HG03460 (cell line): ENCODE results near the gene PLEK.
"Not testable (repeated sequence)": the region's sequence is repeated elsewhere in the genome, so short reads cannot be mapped to it uniquely, and the experiment has no call there.

Experiments used
- ATAC-seq: cut with Tn5 transposase; IDR thresholded peaks from one replicate; pipeline ENCODE4 v1.9.1; 2021; ENCODE audit not compliant: unreplicated experiment

The PLEK gene

DNA sequence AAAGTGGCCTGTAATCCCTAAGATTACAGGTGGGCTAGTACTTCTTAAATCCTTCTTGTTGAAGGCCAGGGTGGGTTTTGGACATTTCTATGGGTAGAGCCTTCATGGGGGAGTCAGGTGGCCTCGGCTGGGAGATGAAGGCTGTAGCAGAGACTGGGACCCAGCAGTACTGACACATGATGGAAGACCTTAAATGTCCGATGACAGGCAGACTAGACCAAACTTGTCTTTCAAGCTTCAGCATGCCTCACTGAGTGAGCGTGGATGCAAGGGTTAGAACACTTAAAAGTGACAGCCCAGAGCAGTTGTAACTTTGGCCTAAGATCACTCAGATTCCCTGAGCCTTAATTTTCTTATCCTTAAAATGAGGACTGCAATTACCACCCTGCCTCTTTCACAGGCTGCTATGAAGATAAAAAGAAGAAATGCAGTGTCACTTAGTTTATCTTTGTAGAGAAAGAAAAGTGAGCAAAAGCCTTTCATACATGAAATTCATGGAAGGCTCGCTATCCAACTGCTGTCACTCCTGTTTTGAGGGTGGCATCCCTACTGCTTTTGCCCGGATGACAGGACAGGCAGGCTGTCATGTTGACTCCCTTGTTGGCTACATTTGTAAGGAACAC is 19.5 kb downstream of the PLEK start:
- ATAC-seq = no peak

GRCh38 chr2:68385220-68385906 is 20.3 kb downstream of the PLEK start:
- peak; percentile 49 for ATAC-seq

DNA sequence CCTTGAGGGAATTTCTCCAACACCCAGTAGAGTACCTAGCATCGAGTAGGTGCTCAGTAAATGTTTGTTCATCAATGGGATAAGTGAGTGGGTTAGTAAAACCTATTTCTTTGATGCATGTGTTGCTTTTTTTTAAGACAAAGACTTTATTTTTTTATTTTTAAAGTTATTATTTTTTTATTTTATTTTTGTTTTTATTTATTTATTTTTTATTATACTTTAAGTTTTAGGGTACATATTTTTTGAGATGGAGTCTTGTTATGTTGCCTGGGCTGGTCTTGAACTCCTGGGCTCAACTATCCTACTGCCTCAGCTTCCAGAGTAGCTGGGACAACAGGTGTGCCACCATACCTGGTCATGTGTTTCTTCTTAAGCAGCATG is 20.8 kb downstream of the PLEK start:
- ATAC-seq = no peak

- no peak for ATAC-seq
Observed at GRCh38 chr2:68386365-68386764, 21.3 kb downstream of the PLEK start.

DNA sequence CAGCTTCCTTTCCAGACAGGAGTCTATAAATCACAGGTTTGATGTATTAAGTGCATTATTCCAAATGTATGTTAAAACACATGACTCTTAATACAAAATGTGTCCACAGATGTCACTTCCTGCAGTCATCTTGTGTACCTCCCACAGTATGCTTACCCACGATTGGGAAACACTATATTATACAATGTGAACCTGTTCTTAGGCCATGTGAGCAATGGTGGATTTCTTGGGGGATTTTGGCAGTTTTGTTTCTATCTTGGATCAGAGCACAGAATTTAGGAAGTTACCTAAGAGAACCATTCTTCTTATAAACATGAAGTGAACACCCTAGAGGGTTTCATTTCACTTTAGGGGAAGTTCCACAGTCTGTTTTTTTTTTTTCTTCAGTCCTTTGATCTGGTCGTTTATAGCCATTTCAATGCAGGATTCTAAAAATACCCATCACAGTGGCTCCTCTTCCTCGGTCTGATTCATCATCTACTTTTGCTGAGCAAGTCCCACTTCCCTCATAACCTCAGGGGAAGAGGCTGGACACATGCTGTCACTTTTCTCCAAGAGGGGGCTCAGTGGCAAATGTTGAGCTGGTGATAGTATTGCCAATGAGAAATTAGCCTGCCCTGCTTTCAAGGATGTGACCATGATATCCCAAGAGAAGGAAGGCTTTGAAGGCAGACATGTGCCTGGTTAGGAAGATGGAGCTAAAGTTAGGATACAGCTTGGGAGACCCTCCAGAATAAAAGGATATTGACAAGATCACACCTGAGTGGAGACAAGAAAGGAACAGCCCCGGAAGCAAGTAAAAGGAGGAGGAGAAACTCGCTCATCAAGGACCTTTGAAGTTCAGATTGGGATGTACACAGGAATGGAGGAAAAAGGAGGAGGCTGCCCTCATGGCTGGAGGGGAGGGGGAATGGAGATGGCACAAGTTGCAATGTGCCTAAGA is 22.6 kb downstream of the PLEK start:
- ATAC-seq = peak; percentile 49

DNA sequence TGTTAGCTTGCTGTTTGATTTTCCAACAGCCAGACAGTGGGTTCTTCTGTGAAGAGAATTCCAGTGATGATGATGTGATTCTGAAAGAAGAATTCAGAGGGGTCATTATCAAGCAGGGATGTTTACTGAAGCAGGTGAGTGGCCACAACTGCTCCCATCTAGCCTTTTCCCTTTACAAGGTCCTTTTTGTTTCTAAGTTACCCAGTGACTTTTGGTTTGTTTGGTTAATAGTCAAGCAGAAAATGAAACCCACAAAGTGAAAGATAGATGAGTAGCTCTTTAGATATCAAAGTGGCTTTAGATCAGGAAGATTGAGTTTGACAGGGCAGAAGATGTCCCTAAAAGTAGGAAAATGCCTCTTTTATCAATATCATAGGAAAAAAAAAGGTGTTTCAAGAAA is 23.3 kb downstream of the PLEK start:
- peak; percentile 34 for ATAC-seq

- ATAC-seq = peak; percentile 26
Observed at GRCh38 chr2:68388772-68389171, 23.7 kb downstream of the PLEK start.

DNA sequence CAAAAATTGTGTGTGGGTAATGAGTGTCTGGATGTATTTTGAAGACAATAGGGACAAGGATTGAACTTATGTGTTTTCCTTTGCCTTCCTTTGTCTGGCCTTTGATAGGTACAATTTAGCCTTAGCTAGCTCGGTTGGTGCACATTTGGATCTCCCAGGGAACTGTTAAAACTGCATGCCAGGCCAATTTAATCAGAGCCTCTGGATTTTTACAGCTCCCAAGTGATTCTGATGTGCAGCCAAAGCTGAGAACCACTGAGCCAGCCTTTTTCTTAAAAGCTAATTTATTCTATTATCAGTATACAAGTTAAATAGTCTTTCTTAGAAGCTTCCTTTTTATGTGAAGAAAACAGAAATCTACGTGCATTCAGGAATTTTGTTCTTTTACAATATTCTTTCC is 25.0 kb downstream of the PLEK start:
- ATAC-seq = no peak

DNA sequence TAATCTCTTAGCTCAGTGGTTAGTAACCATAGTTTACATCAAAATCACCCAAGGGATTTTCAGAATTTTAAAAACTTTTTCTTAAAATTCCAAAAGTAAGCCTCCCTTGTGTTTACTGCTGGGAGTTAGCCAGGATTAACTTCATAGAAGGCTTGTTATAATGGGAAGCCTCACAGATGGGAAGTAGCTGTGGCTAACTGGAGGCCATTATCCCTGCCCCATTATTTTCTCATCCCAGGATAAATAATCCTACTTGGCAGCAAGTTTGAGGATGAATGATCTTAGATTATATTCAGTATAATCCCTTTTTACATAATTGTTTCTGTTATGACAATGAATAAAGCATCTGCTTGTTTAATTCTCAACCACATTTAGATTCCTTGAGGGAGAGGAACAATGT is 25.5 kb downstream of the PLEK start:
- ATAC-seq = no peak

DNA sequence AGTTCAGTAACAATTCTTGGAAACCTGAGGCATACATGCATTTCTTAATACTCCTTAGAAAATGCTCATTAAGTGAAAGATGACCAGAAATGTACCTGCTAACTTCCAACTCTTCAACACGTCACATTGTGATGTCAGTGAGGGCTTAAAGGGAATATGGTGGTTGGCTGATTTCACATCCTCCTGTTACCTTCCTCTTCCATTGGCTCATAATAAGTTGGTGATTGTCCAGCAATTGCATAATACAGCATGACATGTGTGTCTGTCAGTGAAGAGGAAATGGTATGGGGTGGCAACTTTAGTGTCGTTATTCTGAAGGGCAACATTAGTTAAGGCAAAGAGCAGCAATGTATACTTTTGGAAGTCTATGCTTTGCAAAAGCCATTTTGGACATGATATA is 26.0 kb downstream of the PLEK start:
- ATAC-seq = no peak

DNA sequence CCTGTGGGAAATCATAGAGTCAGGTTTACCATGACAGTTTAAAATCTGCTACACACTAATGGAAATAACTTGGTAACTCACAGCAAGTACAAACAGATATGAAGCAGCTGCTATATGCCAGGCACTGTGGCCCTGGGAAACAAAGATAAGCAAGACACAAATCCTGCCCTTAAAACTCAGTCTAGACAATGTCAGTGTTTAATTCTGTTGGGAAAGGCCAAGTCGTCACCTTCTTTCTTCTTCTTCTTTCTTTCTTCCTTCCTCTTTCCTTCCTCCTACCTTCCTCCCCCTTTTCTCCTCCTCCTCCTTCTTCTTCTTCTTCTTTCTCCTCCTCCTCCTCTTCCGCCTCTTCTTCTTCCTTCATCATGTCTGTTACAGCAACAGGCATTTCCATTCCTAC is 26.8 kb downstream of the PLEK start:
- no peak for ATAC-seq

GRCh38 chr2:68396093-68396492 is 31.0 kb downstream of the PLEK start:
- ATAC-seq = no peak

DNA sequence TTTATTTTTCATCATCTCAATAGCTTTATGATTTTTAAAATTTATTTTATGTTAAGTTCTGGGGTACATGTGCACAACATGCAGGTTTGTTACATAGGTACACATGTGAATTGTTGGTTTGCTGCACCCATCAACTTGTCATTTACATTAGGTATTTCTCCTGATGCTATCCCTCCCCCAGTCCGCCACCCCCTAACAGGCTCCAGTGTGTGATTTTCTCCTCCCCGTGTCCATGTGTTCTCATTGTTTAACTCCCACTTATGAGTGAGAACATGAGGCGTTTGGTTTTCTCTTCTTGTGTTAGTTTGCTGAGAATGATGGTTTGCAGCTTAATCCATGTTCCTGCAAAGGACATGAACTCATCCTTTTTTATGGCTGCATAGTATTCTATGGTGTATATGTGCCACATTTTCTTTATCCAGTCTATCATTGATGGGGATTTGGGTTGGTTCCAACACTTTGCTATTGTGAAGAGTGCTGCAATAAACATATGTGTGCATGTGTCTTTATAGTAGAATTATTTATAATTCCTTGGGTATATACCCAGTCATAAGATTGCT is 32.7 kb downstream of the PLEK start:
- not testable (repeated sequence) for ATAC-seq

DNA sequence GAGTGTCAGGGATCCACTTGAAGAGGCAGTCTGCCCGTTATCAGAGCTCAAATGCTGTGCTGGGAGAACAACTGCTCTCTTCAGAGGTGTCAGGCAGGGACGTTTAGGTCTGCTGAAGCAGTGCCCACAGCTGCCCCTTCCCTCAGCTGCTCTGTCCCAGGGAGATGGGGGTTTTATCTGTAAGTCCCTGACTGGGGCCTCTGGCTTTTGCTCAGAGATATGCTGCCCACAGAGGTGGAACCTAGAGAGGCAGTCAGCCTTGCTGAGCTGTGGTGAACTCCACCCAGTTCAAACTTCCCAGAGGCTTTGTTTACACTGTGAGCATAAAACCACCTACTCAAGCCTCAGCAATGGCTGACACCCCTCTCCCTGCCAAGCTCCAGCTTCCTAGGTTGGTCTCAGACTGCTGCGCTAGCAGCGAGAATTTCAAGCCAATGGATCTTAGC is 38.1 kb downstream of the PLEK start:
- ATAC-seq = no peak

- ATAC-seq = no peak
Observed at GRCh38 chr2:68404164-68404563, 39.1 kb downstream of the PLEK start.

DNA sequence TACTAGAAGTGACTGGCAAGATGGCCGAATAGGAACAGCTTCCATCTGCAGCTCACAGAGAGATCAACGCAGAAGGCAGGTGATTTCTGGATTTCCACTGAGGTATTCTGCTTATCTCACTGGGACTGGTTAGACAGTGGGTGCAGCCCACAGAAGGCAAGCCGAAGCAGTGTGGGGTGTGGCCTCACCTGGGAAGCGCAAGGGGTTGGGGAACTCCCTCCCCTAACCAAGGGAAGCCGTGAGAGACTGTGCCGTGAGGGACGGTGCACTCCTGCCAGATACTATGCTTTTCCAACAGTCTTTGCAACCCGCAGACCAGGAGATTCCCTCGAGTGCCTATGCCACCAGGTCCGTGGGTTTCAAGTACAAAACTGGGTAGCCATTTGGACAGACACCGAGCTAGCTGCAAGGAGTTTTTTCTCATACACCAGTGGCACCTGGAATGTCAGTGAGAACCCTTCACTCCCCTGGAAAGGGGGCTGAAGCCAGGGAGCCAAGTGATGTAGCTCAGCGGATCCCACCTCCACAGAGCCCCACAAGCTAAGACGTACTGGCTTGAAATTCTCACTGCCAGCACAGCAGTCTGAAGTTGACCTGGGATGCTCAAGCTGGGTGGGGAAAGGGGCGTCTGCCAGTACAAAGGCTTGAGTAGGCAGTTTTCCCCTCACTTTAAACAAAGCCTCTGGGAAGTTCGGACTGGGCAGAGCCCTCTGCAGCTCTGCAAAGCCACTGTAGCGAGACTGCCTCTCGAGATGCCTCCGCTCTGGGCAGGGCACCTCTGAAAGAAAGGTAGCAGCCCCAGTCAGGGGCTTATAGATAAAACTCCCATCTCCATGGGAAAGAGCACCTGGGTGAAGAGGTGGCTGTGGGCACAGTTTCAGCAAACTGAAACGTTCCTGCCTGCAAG is 40.1 kb downstream of the PLEK start:
- no peak for ATAC-seq

GRCh38 chr2:68411397-68412126 is 46.5 kb downstream of the PLEK start:
- peak; percentile 97 for ATAC-seq

DNA sequence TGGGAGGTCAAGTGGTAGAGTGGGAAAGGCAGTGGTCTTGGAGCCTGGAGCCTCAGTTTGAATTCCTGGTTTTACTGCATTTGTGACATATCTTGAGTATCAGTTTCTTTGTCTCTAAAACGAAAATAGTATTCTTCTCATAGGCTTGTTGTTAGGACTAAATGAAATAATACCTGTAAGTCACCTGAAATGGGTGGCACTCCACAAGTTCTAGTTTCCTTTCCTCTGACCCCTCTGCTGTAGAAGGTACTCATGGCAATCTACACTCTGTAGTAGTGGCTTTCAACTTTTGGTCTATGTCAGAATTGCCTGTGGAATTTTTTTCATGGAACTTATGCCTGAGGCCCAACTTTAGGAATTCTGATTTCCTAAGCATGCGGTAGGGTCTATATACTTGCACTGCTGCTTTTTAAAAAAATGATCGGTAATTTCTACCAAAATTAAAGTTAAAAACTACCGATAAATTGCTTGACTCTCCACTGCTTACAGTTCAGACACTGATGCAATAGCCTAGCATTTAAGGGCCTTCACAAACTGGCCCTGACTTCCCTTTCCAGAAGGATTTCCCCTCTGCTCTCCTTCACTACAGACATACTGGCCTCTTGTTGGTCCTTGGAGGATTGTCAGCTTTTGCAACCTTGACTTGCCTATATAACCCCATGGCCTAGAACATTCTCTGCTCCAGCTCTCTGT is 47.2 kb downstream of the PLEK start:
- peak; percentile 38 for ATAC-seq

- ATAC-seq = no peak
Observed at GRCh38 chr2:68413466-68413865, 48.4 kb downstream of the PLEK start.
